GM19025 (cell line): ENCODE measurements around the gene CD99.

Experiments used
- ATAC-seq: cut with Tn5 transposase; IDR thresholded peaks from one replicate; pipeline ENCODE4 v1.9.1; 2021; ENCODE audit warnings: mild to moderate bottlenecking, low read depth, moderate library complexity; ENCODE audit not compliant: unreplicated experiment

Gene CD99

DNA sequence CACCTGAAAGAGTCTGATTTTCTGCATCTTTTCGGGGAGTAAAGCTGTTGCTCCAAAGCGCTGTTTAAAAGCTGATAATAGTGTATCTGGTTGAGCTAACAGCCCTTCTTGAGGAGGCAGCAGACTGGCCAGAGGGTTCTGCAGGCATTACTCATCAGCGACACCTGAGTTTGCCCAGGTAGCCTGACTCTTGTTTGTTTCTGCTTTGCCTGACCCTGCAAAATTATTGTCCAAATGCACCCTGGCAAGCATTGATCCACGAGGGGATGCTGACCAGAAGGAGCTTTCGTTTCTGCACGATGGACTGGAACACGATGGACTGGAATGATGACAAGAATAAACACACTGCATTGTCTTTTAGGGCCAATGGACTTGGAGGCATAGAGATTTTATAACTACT, 6.2 kb downstream of the CD99 start:
- no peak for ATAC-seq

DNA sequence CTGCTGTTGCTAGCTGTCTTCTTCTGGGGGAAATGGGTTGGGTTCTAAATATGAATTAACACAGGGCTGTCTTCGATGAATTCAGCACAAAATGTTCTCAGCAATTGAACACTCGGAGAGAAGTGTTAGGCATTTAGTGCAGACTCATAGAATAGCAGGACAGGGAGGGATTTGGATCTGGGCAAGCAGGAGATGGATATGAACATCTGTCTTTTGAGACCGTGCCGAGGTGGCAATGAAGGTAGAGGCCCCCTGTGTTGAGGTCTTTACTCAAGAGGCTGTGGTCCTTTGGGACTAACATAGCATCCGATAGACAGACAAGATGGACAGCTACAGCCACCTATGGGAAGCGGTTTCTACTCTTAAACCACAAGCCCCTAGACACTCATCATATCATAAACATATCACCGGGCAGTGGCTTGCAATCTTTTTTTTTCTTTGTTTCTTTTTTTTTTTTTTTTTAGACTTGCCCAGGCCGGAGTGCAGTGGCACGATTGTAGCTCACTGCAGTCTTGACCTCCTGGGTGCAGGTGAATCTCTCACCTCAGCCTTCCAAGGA, 6.7 kb downstream of the CD99 start:
- ATAC-seq = no peak

DNA sequence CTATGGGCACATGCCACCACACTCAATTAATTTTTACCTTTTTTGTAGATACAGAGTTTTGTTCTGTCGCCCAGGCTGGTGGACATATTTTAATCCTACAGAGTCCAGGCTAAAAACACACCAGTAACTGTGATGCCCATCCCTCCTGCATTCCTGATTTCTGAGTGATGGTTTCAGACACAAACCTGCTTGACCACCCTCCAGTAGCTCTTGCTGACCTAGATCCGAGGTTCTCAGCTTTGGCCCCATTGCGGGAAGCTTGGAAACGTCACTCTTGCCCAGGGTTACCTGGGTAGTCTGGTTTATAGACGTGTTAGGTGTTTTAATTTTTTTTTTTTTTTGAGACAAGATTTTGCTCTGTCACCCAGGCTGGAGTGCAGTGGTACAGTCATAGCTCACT, 7.5 kb downstream of the CD99 start:
- ATAC-seq = no peak

DNA sequence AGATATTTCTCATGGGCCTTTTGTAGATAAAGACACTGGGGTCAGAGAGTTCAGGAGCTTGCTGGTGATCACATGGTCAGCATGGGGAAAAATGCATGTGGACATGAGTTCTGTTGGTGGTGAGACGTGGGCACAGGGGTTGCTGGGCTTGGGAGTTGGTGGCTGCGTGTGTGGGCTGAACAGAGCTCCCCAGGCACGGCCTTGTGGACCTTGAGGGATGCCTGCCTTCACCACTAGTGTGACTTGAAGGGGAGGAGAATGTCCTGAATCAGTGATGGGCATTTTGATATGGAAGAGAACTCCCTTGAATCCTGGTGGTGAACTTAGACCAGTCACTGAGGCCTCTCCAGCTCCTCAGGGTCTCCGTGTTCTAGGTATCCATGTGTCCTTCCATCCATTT, 8.9 kb downstream of the CD99 start:
- no peak for ATAC-seq

DNA sequence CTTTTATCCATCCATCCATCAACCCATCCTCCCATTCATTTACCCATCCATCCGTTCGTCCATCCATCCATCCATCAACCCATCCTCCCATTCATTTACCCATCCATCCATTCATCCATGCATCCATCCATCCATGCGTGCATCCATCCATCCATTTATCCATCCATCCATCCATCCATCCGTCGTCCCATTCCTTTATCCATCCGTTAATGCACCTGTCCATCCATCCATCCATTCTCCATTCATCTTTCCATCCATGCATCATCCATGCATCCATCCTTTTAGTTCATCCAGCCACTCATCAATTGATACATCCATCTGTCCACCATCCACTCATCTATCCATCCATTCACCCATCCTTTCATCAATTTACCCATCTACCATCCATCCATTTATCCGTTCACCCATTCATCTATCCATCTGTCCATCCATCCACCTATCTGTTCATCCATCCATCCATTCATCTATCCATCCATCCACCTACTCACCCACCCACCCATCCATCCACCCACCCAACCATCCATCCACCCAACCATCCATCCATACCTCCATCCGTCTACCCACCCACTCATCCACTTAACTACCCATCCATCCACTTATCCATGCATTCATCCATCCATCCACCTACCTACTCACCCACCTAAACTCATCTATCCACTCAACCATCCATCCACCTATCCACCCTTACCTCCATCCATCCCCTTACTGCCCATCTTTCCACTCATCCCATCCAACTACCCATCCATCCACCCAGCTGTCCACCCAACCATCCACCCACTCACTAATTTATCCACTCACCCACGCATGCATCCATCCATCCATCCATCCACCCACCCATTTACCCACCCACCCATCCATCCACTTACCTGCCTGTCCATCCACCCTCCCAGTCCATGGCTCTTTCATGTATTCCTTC, 9.6 kb downstream of the CD99 start:
- no peak for ATAC-seq

DNA sequence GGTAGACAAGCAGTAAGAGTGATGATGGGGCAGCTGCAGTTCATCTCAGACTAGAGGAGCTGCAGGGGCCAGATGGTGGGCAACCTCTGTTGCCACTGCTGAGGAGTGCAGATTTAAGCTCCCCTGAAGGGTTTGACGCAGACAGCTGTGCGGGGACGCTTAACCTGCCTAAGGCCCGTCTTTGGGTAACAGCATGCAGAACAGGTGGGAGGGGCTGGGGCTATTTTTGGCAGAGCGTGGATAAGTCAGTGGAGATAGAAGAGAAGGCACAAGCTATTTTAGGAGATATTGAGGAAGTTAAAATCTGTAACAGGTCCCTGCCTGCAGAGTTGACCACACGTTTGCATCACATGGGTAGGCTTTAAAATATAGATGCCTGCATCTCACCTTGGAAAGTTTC, 10.5 kb downstream of the CD99 start:
- no peak for ATAC-seq

DNA sequence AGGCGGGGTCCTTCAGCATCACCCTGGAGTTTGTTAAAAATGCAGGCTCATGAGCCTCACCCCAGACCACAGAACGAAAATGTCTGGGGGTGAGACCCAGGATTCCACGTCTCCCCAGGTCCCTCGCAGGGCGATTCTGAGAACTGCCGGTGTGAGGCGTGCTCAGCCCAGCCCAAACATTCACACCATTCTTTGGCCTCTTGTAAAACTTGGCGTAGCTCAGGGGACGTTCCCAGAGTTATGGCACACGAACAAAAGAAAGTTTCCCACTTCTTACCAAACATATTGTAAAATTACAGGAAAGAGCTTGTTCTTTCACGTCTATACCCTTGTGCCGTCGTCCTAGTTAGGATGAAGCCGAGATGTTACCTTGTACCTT, 12.9 kb downstream of the CD99 start:
- no peak for ATAC-seq

DNA sequence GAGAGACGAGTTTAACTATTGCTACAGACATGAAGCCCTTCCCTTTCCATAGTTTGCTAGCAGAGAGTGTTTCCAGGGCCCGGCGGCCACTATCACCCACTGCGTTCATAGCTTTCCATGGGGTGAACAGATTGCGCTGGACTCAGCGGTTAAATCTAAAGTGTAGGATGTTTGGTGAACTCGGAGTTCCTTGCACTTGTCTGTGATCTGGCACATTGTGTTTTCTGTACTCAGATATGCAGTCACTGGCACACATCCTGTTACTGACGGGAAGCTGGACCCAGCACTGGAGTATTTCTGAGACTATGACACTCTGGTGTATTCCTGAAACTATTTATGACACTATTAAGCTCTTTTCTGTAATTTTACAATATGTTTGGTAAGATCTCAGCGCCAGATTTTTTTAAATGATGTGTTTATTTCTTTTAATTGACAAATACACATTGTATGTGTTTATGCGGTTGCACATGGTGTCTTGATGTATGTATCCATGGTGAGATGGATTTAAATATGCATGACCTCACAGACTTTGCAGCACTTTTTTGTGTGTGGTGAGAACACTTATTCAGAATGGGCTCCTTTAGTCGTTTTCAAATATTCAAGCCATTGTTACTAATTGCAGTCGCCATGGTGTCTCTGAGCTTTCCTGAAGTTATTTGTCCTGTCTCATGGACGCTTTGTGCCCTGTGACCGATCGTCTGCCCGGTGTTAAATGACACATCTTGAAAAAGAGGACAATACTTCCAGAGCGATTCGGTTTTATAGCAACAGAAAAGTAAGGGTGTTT, 14.1 kb downstream of the CD99 start:
- no peak for ATAC-seq

DNA sequence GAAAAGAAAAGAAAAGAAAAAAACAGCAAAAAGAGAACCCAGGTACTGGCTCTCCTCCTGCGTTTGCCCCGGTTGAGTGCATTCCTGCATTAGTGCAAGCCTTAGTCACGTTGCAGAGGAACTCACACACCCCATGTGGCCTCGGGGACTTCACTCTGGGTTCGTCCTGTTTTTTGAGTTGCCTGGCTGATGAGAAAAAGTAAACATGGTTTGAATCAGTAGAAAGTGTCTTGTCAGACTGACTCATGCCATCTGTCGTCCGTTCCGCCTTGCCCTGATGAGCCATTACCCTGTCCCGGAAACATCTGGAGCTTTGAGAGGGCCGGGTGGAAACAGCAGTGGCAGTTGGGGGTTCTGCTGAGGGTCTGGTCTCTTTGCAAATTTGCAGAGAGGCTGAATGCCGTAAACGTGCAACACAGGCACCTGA, 16.3 kb downstream of the CD99 start:
- ATAC-seq = peak; percentile 91

DNA sequence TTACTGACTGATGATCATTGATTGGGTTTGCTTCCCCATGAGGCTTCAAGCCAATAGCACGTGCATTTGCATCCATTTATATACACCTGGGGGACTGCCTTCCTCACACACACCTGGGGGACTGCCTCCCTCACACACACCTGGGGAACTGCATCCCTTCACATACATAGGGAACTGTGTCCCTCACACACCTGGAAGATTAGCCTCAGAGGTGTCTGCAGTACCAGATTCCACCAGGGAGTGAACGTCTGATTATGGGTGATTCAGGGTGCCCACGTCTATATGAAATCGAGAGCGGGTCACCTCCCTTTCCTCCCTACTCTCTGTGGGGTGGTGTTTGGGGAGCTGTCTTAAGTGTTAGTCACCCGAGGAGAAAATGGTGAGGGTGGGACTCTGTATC, 16.9 kb downstream of the CD99 start:
- ATAC-seq = no peak

DNA sequence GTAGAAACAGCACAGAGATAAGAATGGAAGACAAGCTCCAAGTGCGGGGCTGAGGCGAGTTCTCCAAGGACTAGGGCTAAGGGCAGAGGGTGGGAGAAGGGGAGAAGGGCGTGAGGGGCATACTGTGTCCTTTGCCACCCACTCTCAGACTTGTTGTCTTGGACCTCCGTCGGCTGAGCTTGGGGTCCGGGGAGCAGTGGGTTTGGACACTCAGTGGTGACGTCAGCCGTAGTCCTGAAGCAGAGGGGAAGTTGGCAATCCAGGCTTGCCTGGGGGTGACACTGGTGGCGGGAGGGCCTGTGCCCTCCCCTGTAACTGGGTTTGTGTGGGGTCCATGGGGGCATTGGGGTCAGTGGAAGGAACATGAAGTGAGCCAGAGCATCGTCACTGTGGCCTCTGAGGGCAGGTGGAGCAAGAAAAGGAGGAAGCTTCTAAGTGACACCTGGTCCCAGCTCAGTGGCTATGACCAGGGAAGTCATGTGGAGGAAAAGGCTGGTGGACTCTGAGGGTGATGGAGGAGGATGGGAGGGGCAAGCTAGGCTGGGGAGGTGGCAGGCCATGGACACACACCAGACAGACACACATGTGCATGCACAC, 17.6 kb downstream of the CD99 start:
- no peak for ATAC-seq

DNA sequence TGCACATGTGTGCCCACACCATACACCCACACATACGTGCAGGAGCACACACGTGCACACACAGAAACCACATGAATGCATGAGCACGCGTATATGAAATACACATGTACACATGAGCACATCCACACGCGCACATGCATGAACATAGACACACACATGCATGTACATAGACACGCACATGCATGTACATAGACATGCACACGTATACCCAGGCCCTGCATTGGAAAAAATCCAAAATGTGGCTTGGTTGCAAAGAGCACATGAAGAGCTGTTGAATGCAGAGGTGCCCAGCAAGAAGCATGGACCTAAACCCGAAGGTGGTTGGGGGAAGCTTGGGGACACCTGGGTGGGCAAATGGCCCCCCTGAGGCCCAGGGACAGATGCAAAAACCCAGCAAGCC, 18.5 kb downstream of the CD99 start:
- ATAC-seq = no peak

DNA sequence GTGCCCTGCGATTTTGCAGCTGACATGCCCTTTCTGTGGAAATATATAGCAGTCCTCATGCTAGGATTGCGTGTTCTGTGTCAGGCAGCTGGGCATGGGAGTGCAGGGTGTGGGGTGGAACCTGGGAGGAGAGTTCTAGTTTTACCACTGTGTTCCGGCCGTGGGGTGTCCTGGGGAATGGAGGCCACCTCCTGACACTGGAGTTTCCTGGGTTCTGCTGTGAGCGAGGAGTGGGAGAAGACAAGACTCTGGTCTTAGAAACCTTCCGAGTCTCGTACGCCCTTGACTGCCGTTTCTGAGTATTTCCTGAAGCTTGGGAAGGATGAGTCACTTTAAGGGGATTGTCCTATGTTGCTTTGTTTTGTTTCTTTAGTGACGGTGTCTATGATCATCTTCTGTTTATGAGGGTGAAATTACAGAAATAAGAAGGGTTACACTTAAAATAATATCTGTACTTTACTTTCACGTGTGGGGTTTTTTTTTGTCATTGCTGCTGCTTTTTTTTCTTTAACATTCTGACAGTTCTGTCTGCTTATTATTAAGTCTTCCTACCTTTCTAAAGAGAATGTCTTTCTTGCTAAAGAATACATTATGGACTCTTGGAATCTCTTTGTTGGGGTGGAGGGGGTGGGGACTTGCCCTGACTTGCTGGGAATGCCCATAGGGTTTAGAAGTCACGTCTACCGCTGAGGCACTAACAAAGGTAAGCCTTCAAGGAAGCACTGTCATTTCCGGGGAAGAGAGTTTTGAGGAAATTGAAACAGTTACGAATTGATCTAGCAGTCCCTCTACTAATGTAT, 19.1 kb downstream of the CD99 start:
- ATAC-seq = no peak

DNA sequence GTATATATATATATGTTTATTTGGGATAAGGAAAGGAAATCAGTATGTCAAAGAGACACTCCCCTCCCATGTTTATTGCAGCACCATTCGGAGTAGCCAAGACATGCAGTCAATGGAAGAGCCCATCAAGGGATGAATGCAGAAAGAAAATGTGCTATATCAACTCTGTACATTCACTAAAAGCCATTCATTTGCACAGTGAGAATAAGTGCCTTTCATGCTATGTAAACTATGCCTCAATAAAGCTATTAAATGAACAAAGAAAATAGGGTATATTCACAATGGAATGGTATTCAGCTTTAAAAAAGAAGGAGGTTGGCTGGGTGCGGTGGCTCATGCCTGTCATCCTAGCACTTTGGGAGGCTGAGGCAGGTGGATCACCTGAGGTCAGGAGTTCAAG, 20.3 kb downstream of the CD99 start:
- no peak for ATAC-seq

DNA sequence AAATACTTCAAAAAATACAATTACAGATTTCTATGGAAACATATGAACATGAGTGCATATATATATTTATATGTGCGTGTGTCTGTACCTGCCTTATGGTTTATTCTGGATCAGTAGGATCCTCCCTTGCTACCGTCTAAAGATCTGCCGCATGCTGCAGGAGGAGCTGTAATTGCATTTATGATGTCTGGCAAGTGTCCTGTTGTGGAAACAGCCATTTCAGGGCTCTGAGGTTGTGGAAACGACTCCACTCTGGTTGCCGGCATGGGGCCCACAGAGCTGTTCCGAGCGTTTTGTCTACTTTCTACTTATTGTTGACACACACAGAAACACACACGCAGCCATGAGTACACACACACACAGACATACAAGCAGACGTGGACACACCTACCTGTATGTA, 21.3 kb downstream of the CD99 start:
- ATAC-seq = no peak

DNA sequence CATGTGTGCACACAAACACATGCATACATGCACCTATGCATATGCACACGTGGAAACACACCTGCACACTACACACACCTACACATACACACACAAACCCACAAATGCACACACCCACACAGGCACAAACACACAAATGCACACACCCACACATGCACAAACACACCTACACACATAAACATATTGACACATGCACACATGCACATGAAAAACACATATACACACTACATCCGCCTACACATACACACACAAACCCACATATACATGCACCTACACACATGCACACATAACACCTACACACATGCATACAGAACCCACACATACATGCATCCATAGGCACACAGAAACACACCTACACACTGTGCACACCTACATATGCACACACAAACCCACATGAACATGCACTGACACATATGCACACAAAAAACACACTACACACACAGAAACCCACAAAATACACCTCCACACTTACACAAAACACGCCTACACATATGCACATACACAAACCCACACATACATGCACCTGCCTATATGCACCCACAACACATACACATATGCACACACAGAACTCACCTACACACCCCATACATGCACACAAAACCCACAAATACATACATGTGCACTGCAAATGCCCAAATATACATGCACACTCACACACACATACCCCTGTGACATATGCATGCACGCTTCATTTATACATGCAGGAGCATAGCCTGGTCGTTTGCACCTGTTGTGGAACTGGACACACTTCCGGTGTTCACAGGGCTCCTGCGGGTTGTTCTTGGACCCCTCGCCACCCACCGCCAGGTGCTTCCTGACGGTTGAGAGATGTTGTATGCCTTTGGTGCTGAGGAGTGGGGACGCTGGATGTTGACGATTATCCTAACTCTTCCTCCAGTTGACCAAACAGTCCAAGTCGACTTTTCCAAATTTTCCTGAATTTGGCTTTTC, 22.1 kb downstream of the CD99 start:
- no peak for ATAC-seq

DNA sequence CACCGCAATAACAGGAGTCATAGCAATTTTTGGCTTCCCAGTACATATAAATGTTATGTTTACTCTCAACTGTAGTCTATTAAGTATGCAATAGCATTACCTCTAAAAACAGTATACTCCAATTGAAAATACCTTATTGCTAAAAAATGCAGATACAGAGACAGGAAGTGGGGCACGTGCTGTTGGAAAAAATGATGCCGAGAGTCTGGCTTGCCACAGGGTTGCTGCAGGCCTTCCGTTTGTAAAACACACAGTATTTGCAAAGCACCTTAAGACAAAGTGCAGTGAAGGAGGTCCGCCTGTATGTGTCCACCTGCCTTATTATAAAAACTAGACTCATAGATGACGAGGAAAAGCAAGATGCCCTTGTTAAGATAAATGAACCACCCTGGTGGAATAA, 23.5 kb downstream of the CD99 start:
- ATAC-seq = no peak

DNA sequence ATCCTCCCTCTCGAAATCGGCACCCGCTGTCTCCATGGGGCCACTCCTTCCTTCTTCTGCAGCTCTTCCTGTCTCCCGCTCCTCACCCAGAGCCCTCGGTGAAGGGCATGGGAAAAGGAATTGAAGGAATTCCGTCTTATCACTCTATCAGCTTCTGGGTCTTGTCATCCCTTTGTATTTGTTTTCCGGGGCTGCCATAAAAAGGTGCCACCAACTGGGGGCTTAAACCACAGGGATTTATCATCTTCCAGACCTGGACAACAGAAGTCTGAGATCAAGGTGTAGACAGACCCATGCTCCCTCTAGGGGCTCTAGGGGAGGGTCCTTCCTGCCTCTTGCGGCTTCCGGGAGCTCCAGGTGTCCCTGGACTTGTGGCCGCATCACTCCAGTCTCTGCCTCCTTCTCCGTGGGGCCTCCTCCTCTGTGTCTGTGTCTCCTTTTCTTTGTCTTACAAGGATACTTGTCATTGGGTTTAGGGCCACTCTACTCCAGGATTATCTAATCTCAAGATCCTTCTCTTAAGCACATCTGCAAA, 24.0 kb downstream of the CD99 start:
- no peak for ATAC-seq

DNA sequence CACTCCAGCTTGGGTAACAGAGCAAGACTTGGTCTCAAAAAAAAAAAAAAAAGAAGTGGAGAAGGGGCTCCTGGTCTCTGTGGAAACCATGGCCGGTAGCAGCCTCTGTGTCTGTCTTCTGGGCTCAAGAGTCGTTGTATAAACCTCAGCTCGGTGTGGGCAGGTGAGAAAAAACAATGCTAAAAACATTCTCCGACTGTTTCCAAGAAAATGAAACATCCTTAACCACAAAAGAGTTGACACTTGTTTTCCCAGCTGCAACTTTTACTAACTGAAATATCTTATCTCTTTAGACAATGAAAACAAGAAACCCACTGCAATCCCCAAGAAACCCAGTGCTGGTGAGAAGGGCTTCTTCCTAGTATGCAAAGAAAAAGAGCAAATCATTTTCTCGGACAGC, 26.2 kb downstream of the CD99 start:
- no peak for ATAC-seq
